ENCODE measurements around the gene DLGAP1.

DNA sequence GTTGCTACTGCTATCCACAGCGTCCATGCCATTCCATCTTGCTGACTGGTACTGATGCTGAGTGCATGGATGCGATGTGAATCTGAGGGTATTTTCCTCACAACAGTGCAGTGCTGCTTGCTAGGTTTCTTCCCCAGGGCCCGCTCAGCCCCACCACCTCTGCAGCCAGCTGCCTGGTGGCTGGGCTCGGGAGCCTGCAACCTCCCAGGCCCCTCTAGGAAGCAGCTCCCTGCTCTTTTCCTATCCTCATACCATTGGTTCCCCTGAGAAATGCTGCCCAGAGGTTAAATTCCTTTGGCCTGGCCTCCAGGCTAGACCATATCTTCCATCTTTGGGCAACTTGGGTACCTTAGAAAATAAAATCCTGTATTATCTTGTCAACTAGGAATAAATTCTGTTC is 591.5 kb downstream of the DLGAP1 start:
- TF ChIP-seq POLR2A (IDR thresholded peaks at IDR 0.05), result no peak
- TF ChIP-seq, protein P1, sequence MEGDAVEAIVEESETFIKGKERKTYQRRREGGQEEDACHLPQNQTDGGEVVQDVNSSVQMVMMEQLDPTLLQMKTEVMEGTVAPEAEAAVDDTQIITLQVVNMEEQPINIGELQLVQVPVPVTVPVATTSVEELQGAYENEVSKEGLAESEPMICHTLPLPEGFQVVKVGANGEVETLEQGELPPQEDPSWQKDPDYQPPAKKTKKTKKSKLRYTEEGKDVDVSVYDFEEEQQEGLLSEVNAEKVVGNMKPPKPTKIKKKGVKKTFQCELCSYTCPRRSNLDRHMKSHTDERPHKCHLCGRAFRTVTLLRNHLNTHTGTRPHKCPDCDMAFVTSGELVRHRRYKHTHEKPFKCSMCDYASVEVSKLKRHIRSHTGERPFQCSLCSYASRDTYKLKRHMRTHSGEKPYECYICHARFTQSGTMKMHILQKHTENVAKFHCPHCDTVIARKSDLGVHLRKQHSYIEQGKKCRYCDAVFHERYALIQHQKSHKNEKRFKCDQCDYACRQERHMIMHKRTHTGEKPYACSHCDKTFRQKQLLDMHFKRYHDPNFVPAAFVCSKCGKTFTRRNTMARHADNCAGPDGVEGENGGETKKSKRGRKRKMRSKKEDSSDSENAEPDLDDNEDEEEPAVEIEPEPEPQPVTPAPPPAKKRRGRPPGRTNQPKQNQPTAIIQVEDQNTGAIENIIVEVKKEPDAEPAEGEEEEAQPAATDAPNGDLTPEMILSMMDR (IDR thresholded peaks at IDR 0.05), result no peak
- TF ChIP-seq POLR2AphosphoS5 (IDR thresholded peaks at IDR 0.05), result no peak
- TF ChIP-seq EP300 (IDR thresholded peaks at IDR 0.05), result no peak

All from gastroesophageal sphincter (tissue), 3 donors.